ENCODE results near the gene KLHL12. TPM values are rescaled to one million over a fixed set of nuclear protein-coding genes. Genes with fewer than 3 reads are reported as not detected.

KLHL12 gene
- total RNA-seq, 2 experiments from 2014 or later, result 33.9 to 46.2 TPM

- H3K36me3 ChIP-seq (ENCODE audit: insufficient read depth, low read length), result no peaks in the 10 kb centered on the region
- no peak overlapping the region for H2AFZ ChIP-seq (ENCODE audit: low read length)
- H3K9me3 ChIP-seq (ENCODE audit: low read length), result no peaks in the 10 kb centered on the region
- H3K9me2 ChIP-seq (ENCODE audit: insufficient read depth, low read length), result no peaks in the 10 kb centered on the region
- H3K4me2 ChIP-seq (ENCODE audit: low read length), result no peak overlapping the region
- BruUV-seq (replicated peaks), result no TSS peak
- H4K20me1 ChIP-seq (ENCODE audit: insufficient read depth, low read length), result no peaks in the 10 kb centered on the region
- no peak for DNase-seq (ENCODE audit: low spot score)
- no peak for TF ChIP-seq EZH2phosphoT487 (IDR thresholded peaks at IDR 0.05; ENCODE audit: borderline replicate concordance, low read depth, low read length)
- no peak for TF ChIP-seq CTCF (conservative IDR thresholded peaks at IDR 0.05; ENCODE audit: low read length)
- CTCF ChIA-PET (ENCODE audit: unreplicated experiment), result no interaction called here
- no peaks in the 10 kb centered on the region for H3K4me1 ChIP-seq (ENCODE audit: insufficient read depth, low read length, poor library complexity, severe bottlenecking)
- H3K4me3 ChIP-seq (ENCODE audit: low read depth, low read length, poor library complexity, severe bottlenecking), result no peak overlapping the region
- no peaks in the 10 kb centered on the region for H3K79me2 ChIP-seq (ENCODE audit: insufficient read depth, low read depth, low read length)
- intact Hi-C loops (cut with micrococcal nuclease; ENCODE audit: unreplicated experiment), result no loop called here
- H3K27ac ChIP-seq (ENCODE audit: low read depth, low read length, poor library complexity, severe bottlenecking), result no peak overlapping the region
- POLR2A ChIA-PET, result no interaction called here
These were observed 47.8 kb upstream of the KLHL12 start for GRCh38 chr1:202974856-202975255.

GRCh38 chr1:202972046-202972445, 45.0 kb upstream of the KLHL12 start:
- Histone ChIP-seq H3K9me2 (ENCODE audit: insufficient read depth, low read length) (no peaks in the 10 kb centered on the region), H4K20me1 (ENCODE audit: insufficient read depth, low read length) (no peaks in the 10 kb centered on the region), H3K4me1 (ENCODE audit: insufficient read depth, low read length, poor library complexity, severe bottlenecking) (peaks cover 20% of the 10 kb centered on the region), H3K4me3 (ENCODE audit: low read depth, low read length, poor library complexity, severe bottlenecking) (no peak overlapping the region), H3K4me2 (ENCODE audit: low read length) (no peak overlapping the region), H3K79me2 (ENCODE audit: insufficient read depth, low read depth, low read length) (no peaks in the 10 kb centered on the region), H2AFZ (ENCODE audit: low read length) (no peak overlapping the region), H3K27ac (ENCODE audit: low read depth, low read length, poor library complexity, severe bottlenecking) (no peak overlapping the region), H3K36me3 (ENCODE audit: insufficient read depth, low read length) (no peaks in the 10 kb centered on the region), H3K9me3 (ENCODE audit: low read length) (no peaks in the 10 kb centered on the region)
- TF ChIP-seq CTCF (conservative IDR thresholded peaks at IDR 0.05; ENCODE audit: low read length) (no peak), EZH2phosphoT487 (IDR thresholded peaks at IDR 0.05; ENCODE audit: borderline replicate concordance, low read depth, low read length) (no peak)
- BruUV-seq (replicated peaks), result no TSS peak
- no peak for DNase-seq (ENCODE audit: low spot score)
- CTCF ChIA-PET (ENCODE audit: unreplicated experiment), result no interaction called here
- POLR2A ChIA-PET, result interaction anchor here (0.7 kb wide), 1 partner anchor 18 kb away, joined by 3 read pairs; no protein-coding TSS in a partner anchor
- intact Hi-C loops (cut with micrococcal nuclease; ENCODE audit: unreplicated experiment), result no loop called here

- no peaks in the 10 kb centered on the region for H3K79me2 ChIP-seq (ENCODE audit: insufficient read depth, low read depth, low read length)
- no peaks in the 10 kb centered on the region for H3K9me3 ChIP-seq (ENCODE audit: low read length)
- H2AFZ ChIP-seq (ENCODE audit: low read length), result peak overlapping the region; percentile 75; the same call in 1 of the 2 replicates
- no TSS peak for BruUV-seq (replicated peaks)
- peak; percentile 77 for DNase-seq (ENCODE audit: low spot score)
- no peaks in the 10 kb centered on the region for H3K9me2 ChIP-seq (ENCODE audit: insufficient read depth, low read length)
- peaks cover 29% of the 10 kb centered on the region for H3K4me1 ChIP-seq (ENCODE audit: insufficient read depth, low read length, poor library complexity, severe bottlenecking)
- no peaks in the 10 kb centered on the region for H4K20me1 ChIP-seq (ENCODE audit: insufficient read depth, low read length)
- peak overlapping the region; percentile 69 for H3K4me2 ChIP-seq (ENCODE audit: low read length)
- ChIA-PET POLR2A (interaction anchor here (0.9 to 1.2 kb wide), 5 partner anchors 9 to 81 kb away, joined by 3 to 8 read pairs (median 7); partner anchors contain the start of gene TMEM183A), CTCF (ENCODE audit: unreplicated experiment) (no interaction called here)
- intact Hi-C loops (cut with micrococcal nuclease; ENCODE audit: unreplicated experiment), result loop anchor here (1.0 kb wide), 1 partner anchor 42 kb away; the partner anchor contains the start of gene KLHL12
- peaks cover 5% of the 10 kb centered on the region; the same call in 1 of the 2 replicates for H3K36me3 ChIP-seq (ENCODE audit: insufficient read depth, low read length)
- TF ChIP-seq CTCF (conservative IDR thresholded peaks at IDR 0.05; ENCODE audit: low read length), result peak; percentile 77
- no peak for TF ChIP-seq EZH2phosphoT487 (IDR thresholded peaks at IDR 0.05; ENCODE audit: borderline replicate concordance, low read depth, low read length)
- H3K27ac ChIP-seq (ENCODE audit: low read depth, low read length, poor library complexity, severe bottlenecking), result peak overlapping the region; percentile 25
- no peak overlapping the region for H3K4me3 ChIP-seq (ENCODE audit: low read depth, low read length, poor library complexity, severe bottlenecking)
These were observed 41.9 kb upstream of the KLHL12 start for GRCh38 chr1:202968895-202969295.
